ENCODE measurements around the gene IPMK. TPM values are rescaled to one million over a fixed set of nuclear protein-coding genes. Genes with fewer than 3 reads are reported as not detected.

IPMK gene
- 3.6 and 4.5 TPM in 2 replicates for total RNA-seq

DNA sequence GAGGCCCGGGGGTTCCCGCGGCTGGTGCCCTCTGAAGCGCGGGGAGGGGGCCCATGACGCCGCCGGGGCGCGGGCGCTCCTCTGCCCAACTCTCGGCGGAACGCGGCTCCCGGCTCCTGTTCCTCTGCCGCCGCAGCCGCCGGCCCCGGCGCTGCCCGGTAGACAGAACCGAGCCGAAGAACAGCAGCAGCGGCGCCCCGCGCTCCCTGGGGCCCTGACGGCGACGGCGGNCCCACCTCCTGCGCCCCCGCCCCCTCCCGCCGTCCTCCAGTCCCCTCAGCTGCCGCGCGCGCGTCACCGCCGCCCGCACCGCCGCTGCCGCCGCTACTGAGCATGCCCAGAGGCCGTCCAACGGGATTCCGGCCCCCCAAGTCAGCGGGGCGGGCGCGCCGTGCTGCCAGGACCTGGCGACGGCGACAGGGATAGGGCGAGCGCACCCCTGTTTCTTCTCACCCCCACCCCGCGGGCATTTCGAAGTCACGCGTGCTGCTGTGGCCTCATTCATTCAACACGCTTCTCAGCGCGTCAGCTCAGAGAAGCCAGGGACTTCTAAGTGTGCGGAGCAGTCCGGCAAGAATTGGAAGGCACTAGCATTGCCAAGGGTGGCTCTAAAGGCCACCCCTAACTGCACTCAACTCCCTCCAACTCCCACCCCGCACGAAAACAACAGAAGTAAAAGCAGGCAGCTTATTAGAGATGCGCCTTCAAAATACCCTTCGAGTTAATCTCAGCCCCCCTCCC lies at the start of gene IPMK:
IPMK (minus strand) TSS at position 182 of the 741 bp plus-strand sequence. CDS start 283 bp downstream, outside the sequence.

DNA sequence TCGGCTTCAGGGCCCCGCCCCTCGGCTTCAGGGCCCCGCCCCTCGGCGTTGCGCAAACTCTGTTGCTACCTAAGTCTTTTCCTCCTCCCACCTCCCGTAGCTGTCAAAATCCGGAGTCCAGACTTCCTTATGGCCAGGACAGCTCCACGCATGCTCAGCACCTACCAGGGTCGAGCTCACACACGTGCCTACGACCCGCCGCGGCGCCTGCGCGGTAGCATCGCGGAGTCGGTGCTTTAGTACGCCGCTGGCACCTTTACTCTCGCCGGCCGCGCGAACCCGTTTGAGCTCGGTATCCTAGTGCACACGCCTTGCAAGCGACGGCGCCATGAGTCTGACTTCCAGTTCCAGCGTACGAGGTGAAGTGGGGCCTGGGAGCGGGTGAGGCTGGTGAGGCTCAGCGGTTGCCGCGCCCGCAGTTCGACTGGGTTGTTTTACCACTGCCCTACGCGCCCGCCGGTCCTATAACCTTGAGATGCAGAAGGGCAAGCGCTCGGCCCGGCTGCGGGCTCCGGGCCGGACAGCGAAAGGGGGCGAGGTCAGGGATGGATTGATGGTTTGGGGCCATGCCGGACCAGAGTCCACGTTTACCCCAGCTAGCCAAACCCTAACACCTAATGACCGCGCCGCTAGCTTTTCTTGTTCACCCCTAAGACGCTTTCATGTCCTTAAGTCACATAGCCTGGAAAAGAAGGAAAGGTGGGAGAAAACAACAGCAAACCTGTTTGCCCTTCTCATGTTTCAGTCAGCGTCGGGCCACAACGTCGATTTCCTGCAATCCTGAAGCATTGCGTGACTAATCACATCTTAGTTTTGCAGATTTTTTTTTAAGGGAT lies 1.5 kb upstream of the IPMK start, which contains the start of gene CISD1:
CISD1 (plus strand) TSS at position 217 of the 836 bp plus-strand sequence; CDS start at position 329, 112 bp downstream.

Other genes starting within 250 kb of the IPMK start
- gene CISD1, start 1.3 kb upstream of the IPMK start, total RNA-seq, result 20.6 and 25.7 TPM in 2 replicates
- 11.1 and 12.6 TPM in 2 replicates for gene UBE2D1, start 67.1 kb upstream of the IPMK start, total RNA-seq
- gene TFAM, start 117.5 kb upstream of the IPMK start, total RNA-seq, result 24.6 and 30.0 TPM in 2 replicates
- 23.6 and 50.1 TPM in 2 replicates for gene BICC1, start 245.0 kb upstream of the IPMK start, total RNA-seq